ENCODE measurements around the gene ZFP82. TPM values are rescaled to one million over a fixed set of nuclear protein-coding genes. Genes with fewer than 3 reads are reported as not detected.

ZFP82 gene
- total and polyA plus RNA-seq, 2 experiments from 2014 or later = 16.8 to 21.2 TPM

DNA sequence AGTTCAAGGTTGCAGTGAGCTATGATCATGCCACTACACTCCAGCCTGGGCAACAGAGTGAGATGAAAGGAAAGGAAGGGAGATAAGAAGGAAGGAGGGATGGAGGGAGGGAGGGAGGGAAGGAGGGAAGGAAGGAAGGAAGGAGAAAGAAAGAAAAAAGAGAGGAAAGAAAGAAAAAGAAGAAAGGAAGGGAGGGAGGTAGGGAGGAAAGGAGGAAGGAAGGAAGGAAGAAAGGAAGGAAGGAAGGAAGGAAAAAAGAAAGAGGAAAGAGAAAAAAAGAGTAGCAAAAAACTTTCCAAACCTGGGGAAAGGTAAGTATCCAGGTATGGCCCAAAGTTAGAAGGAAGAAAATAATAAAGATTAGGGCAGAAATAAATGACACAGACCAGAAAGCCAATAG, 46.6 kb downstream of the ZFP82 start:
- Mint-ChIP-seq H3K4me3 (no peak overlapping the region), H3K27me3 (ENCODE audit: insufficient read depth, low read depth, poor library complexity) (no peaks in the 10 kb centered on the region), H3K27ac (no peak overlapping the region), H3K4me1 (no peaks in the 10 kb centered on the region), H3K36me3 (ENCODE audit: low read depth) (peaks cover 3% of the 10 kb centered on the region; the same call in 1 of the 3 replicates), H3K9me3 (no peaks in the 10 kb centered on the region)
- TF ChIP-seq STAT1 (IDR thresholded peaks at IDR 0.05; ENCODE audit: unreplicated experiment) (no peak), EZH2phosphoT487 (IDR thresholded peaks at IDR 0.05; ENCODE audit: unreplicated experiment) (no peak), EZH2 (IDR thresholded peaks at IDR 0.05; ENCODE audit: low read depth, unreplicated experiment) (no peak), JUNB (IDR thresholded peaks at IDR 0.05; ENCODE audit: unreplicated experiment) (no peak), ZNF114 (CRISPR knock-in tag; IDR thresholded peaks at IDR 0.05) (no peak), NANOG (IDR thresholded peaks at IDR 0.05; ENCODE audit: borderline replicate concordance) (no peak)
- TF ChIP-seq, protein P1, sequence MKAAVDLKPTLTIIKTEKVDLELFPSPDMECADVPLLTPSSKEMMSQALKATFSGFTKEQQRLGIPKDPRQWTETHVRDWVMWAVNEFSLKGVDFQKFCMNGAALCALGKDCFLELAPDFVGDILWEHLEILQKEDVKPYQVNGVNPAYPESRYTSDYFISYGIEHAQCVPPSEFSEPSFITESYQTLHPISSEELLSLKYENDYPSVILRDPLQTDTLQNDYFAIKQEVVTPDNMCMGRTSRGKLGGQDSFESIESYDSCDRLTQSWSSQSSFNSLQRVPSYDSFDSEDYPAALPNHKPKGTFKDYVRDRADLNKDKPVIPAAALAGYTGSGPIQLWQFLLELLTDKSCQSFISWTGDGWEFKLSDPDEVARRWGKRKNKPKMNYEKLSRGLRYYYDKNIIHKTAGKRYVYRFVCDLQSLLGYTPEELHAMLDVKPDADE (IDR thresholded peaks at IDR 0.05) = no peak
- TF ChIP-seq, protein P2, sequence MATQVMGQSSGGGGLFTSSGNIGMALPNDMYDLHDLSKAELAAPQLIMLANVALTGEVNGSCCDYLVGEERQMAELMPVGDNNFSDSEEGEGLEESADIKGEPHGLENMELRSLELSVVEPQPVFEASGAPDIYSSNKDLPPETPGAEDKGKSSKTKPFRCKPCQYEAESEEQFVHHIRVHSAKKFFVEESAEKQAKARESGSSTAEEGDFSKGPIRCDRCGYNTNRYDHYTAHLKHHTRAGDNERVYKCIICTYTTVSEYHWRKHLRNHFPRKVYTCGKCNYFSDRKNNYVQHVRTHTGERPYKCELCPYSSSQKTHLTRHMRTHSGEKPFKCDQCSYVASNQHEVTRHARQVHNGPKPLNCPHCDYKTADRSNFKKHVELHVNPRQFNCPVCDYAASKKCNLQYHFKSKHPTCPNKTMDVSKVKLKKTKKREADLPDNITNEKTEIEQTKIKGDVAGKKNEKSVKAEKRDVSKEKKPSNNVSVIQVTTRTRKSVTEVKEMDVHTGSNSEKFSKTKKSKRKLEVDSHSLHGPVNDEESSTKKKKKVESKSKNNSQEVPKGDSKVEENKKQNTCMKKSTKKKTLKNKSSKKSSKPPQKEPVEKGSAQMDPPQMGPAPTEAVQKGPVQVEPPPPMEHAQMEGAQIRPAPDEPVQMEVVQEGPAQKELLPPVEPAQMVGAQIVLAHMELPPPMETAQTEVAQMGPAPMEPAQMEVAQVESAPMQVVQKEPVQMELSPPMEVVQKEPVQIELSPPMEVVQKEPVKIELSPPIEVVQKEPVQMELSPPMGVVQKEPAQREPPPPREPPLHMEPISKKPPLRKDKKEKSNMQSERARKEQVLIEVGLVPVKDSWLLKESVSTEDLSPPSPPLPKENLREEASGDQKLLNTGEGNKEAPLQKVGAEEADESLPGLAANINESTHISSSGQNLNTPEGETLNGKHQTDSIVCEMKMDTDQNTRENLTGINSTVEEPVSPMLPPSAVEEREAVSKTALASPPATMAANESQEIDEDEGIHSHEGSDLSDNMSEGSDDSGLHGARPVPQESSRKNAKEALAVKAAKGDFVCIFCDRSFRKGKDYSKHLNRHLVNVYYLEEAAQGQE (IDR thresholded peaks at IDR 0.05; ENCODE audit: unreplicated experiment) = no peak
- H3F3A ChIP-seq (replicated peaks; ENCODE audit: low read depth) = no peaks in the 10 kb centered on the region
- no peaks in the 10 kb centered on the region for H3K4me1 ChIP-seq (ENCODE audit: insufficient read depth)
- no peaks in the 10 kb centered on the region for H3K9me2 ChIP-seq (ENCODE audit: insufficient read depth)
- H3K36me3 ChIP-seq (ENCODE audit: insufficient read depth) = no peaks in the 10 kb centered on the region
- no peak overlapping the region for H2AFZ ChIP-seq
- H3K27me3 ChIP-seq (ENCODE audit: insufficient read depth) = no peaks in the 10 kb centered on the region
- H3K4me3 ChIP-seq = no peak overlapping the region
- 0 out of 2 replicates have a peak, but pooled peaks cover 5% of the 10 kb centered on the region for H4K20me1 ChIP-seq (replicated peaks; ENCODE audit: insufficient read depth)
- H3K79me2 ChIP-seq (replicated peaks; ENCODE audit: insufficient read depth) = peaks cover 47% of the 10 kb centered on the region
- no peak overlapping the region for H3K4me2 ChIP-seq
- no peak overlapping the region for H3K27ac ChIP-seq (ENCODE audit: low read depth)
- DNase-seq (ENCODE audit: low spot score) = no peak
- no peak for ATAC-seq

DNA sequence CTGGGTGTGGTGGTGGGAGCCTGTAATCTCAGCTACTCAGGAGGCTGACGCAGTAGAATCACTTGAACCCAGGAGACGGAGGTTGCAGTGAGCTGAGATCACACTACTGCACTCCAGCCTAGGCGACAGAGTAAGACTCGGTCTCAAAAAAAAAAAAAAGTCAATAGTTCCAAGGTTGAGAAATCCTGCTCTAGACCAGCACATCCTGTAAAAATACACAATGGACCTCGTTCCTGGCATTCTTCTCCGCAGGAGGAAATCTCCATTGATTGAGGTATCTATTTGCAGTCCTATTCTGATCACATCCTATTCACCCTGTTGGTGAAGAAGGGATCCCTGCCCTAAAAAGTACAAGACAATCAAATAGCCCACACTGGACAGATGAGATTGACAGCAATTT, 54.6 kb downstream of the ZFP82 start:
- peaks cover 2% of the 10 kb centered on the region for H3K27me3 Mint-ChIP-seq (ENCODE audit: insufficient read depth, low read depth, poor library complexity)
- Histone ChIP-seq H3K4me3 (no peak overlapping the region), H2AFZ (no peak overlapping the region), H3K4me2 (no peak overlapping the region), H3K36me3 (ENCODE audit: insufficient read depth) (0 out of 2 replicates have a peak, but pooled peaks cover 13% of the 10 kb centered on the region), H3K27me3 (ENCODE audit: insufficient read depth) (no peaks in the 10 kb centered on the region), H3K4me1 (ENCODE audit: insufficient read depth) (no peaks in the 10 kb centered on the region), H3K79me2 (replicated peaks; ENCODE audit: insufficient read depth) (no peaks in the 10 kb centered on the region), H3F3A (replicated peaks; ENCODE audit: low read depth) (no peaks in the 10 kb centered on the region), H3K9me2 (ENCODE audit: insufficient read depth) (no peaks in the 10 kb centered on the region), H3K27ac (ENCODE audit: low read depth) (no peak overlapping the region), H4K20me1 (replicated peaks; ENCODE audit: insufficient read depth) (no peaks in the 10 kb centered on the region)
- no peaks in the 10 kb centered on the region for H3K4me1 Mint-ChIP-seq
- H3K4me3 Mint-ChIP-seq = no peak overlapping the region
- H3K36me3 Mint-ChIP-seq (ENCODE audit: low read depth) = peaks cover 15% of the 10 kb centered on the region
- no peaks in the 10 kb centered on the region for H3K9me3 Mint-ChIP-seq
- no peak overlapping the region for H3K27ac Mint-ChIP-seq
- ATAC-seq (no peak), DNase-seq (ENCODE audit: low spot score) (no peak)
- TF ChIP-seq, protein P2 (IDR thresholded peaks at IDR 0.05; ENCODE audit: unreplicated experiment) = no peak
- TF ChIP-seq EZH2phosphoT487 (IDR thresholded peaks at IDR 0.05; ENCODE audit: unreplicated experiment) (no peak), POLR2AphosphoS5 (IDR thresholded peaks at IDR 0.05; ENCODE audit: low read depth) (no peak), ZNF331 (CRISPR knock-in tag; IDR thresholded peaks at IDR 0.05; ENCODE audit: low read depth) (no peak)
- TF ChIP-seq, protein P1 (IDR thresholded peaks at IDR 0.05) = no peak

All from GM23338 (cell line).